Measurements from ENCODE around the gene ANKRD13B.

ANKRD13B gene

DNA sequence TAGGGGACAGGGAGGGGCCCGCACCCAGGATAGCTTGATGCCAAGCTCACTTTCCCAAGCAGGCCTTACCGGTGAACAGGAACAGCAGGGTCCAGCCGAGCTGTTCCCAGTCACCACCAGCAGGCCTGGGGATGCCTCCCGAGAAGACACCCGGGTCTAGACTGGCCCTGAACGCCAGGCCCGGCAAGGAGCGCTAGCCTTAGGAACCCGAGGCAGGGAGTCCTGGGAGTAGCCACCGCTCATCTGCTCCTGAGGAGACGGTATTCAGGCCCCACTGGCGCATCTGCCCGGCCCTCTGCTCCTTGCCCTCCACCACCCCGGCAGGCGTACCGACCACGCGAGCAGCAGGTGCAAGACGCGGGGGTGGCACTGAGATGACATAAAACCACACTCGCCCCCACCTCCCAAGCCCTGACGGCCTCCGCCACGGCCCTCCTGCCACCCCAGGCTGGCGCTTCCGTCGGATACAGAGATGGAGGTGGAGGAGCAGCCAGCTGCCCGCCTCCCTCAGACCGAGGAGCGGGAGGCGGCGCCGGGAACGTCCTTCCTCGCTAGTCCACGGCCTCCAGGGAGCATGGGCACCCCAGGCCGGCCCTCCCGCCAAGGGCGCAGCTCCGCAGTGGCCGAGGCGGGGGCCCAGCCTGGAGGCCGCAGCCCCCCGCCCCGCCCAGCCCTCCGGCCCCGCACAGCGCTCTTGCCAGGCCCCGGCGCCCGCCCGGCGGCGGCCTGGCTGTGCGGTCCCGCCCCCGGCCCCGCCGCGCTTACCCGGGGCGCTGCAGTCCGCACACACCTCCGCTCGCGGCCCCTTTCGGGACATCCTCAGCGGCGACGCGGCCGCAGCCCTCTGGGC is 4.1 kb upstream of the ANKRD13B start (continued):
- TF ChIP-seq ZNF121 (tag by site-specific recombination; IDR thresholded peaks at IDR 0.05) (no peak), PRDM1 (tag by site-specific recombination; IDR thresholded peaks at IDR 0.05) (no peak), ZNF560 (tag by site-specific recombination; IDR thresholded peaks at IDR 0.05; ENCODE audit: borderline replicate concordance) (no peak), YY2 (tag by site-specific recombination; IDR thresholded peaks at IDR 0.05) (no peak), ZNF157 (tag by site-specific recombination; IDR thresholded peaks at IDR 0.05) (no peak), ZNF184 (tag by site-specific recombination; IDR thresholded peaks at IDR 0.05) (no peak), ZNF776 (tag by site-specific recombination; IDR thresholded peaks at IDR 0.05; ENCODE audit: borderline replicate concordance) (no peak), ZNF292 (tag by site-specific recombination; IDR thresholded peaks at IDR 0.05; ENCODE audit: borderline replicate concordance, low read depth) (no peak), ZNF701 (tag by site-specific recombination; IDR thresholded peaks at IDR 0.05) (no peak), TRIM28 (IDR thresholded peaks at IDR 0.05; ENCODE audit: borderline replicate concordance, low read length) (no peak), ZNF19 (tag by site-specific recombination; IDR thresholded peaks at IDR 0.05; ENCODE audit: low read depth) (no peak), ZNF621 (tag by site-specific recombination; IDR thresholded peaks at IDR 0.05) (no peak), HIC1 (tag by site-specific recombination; IDR thresholded peaks at IDR 0.05) (peak; percentile 68; the same call in 1 of the 2 replicates), ZNF677 (tag by site-specific recombination; IDR thresholded peaks at IDR 0.05) (0 out of 2 replicates have a peak, but pooled peaks have one; percentile 54), ZNF114 (tag by site-specific recombination; IDR thresholded peaks at IDR 0.05) (no peak), SP3 (tag by site-specific recombination; IDR thresholded peaks at IDR 0.05) (peak; percentile 49), GLIS2 (tag by site-specific recombination; IDR thresholded peaks at IDR 0.05) (peak; percentile 92), ZNF433 (tag by site-specific recombination; IDR thresholded peaks at IDR 0.05; ENCODE audit: low read depth) (no peak), ZIC2 (tag by site-specific recombination; IDR thresholded peaks at IDR 0.05) (peak; percentile 73), ZNF302 (tag by site-specific recombination; IDR thresholded peaks at IDR 0.05; ENCODE audit: low read depth) (no peak), ZBTB7A (tag by site-specific recombination; IDR thresholded peaks at IDR 0.05; ENCODE audit: low read depth) (no peak), KLF10 (tag by site-specific recombination; IDR thresholded peaks at IDR 0.05) (no peak), ZNF777 (tag by site-specific recombination; IDR thresholded peaks at IDR 0.05; ENCODE audit: borderline replicate concordance) (no peak), ZNF600 (tag by site-specific recombination; IDR thresholded peaks at IDR 0.05) (peak; percentile 53; the same call in 1 of the 2 replicates)
- TF ChIP-seq, protein P1, sequence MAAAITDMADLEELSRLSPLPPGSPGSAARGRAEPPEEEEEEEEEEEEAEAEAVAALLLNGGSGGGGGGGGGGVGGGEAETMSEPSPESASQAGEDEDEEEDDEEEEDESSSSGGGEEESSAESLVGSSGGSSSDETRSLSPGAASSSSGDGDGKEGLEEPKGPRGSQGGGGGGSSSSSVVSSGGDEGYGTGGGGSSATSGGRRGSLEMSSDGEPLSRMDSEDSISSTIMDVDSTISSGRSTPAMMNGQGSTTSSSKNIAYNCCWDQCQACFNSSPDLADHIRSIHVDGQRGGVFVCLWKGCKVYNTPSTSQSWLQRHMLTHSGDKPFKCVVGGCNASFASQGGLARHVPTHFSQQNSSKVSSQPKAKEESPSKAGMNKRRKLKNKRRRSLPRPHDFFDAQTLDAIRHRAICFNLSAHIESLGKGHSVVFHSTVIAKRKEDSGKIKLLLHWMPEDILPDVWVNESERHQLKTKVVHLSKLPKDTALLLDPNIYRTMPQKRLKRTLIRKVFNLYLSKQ (tag by site-specific recombination; IDR thresholded peaks at IDR 0.05; ENCODE audit: borderline replicate concordance) = no peak
- TF ChIP-seq, protein P2, sequence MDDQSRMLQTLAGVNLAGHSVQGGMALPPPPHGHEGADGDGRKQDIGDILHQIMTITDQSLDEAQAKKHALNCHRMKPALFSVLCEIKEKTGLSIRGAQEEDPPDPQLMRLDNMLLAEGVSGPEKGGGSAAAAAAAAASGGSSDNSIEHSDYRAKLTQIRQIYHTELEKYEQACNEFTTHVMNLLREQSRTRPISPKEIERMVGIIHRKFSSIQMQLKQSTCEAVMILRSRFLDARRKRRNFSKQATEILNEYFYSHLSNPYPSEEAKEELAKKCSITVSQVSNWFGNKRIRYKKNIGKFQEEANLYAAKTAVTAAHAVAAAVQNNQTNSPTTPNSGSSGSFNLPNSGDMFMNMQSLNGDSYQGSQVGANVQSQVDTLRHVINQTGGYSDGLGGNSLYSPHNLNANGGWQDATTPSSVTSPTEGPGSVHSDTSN (CRISPR knock-in tag; IDR thresholded peaks at IDR 0.05) = no peak
- TF ChIP-seq, protein P3, sequence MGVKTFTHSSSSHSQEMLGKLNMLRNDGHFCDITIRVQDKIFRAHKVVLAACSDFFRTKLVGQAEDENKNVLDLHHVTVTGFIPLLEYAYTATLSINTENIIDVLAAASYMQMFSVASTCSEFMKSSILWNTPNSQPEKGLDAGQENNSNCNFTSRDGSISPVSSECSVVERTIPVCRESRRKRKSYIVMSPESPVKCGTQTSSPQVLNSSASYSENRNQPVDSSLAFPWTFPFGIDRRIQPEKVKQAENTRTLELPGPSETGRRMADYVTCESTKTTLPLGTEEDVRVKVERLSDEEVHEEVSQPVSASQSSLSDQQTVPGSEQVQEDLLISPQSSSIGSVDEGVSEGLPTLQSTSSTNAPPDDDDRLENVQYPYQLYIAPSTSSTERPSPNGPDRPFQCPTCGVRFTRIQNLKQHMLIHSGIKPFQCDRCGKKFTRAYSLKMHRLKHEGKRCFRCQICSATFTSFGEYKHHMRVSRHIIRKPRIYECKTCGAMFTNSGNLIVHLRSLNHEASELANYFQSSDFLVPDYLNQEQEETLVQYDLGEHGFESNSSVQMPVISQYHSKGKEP (tag by site-specific recombination; IDR thresholded peaks at IDR 0.05) = no peak
- TF ChIP-seq, protein P4, sequence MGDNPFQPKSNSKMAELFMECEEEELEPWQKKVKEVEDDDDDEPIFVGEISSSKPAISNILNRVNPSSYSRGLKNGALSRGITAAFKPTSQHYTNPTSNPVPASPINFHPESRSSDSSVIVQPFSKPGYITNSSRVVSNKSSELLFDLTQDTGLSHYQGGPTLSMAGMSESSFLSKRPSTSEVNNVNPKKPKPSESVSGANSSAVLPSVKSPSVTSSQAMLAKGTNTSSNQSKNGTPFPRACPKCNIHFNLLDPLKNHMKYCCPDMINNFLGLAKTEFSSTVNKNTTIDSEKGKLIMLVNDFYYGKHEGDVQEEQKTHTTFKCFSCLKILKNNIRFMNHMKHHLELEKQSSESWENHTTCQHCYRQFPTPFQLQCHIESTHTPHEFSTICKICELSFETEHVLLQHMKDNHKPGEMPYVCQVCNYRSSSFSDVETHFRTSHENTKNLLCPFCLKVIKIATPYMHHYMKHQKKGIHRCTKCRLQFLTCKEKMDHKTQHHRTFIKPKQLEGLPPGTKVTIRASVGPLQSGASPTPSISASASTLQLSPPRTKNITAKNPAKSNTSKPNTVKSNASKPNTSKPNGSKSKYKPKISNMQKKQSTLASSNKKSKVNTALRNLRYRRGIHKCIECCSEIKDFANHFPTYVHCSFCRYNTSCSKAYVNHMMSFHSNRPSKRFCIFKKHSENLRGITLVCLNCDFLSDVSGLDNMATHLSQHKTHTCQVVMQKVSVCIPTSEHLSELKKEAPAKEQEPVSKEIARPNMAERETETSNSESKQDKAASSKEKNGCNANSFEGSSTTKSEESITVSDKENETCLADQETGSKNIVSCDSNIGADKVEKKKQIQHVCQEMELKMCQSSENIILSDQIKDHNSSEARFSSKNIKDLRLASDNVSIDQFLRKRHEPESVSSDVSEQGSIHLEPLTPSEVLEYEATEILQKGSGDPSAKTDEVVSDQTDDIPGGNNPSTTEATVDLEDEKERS (tag by site-specific recombination; IDR thresholded peaks at IDR 0.05) = no peak
- TF ChIP-seq, protein P5, sequence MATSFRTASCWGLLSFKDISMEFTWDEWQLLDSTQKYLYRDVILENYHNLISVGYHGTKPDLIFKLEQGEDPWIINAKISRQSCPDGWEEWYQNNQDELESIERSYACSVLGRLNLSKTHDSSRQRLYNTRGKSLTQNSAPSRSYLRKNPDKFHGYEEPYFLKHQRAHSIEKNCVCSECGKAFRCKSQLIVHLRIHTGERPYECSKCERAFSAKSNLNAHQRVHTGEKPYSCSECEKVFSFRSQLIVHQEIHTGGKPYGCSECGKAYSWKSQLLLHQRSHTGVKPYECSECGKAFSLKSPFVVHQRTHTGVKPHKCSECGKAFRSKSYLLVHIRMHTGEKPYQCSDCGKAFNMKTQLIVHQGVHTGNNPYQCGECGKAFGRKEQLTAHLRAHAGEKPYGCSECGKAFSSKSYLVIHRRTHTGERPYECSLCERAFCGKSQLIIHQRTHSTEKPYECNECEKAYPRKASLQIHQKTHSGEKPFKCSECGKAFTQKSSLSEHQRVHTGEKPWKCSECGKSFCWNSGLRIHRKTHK (tag by site-specific recombination; IDR thresholded peaks at IDR 0.05) = no peak
